WI38 (cell line): ENCODE measurements around the gene ACCS.

Source experiments
- H3K4me3 ChIP-seq: 2 replicates; pipeline ENCODE4 v1.5.1; 2011; ENCODE audit warnings: low read depth, mild to moderate bottlenecking, control low read depth, low read length
- TF ChIP-seq, protein P1 (sequence below): IDR thresholded peaks from 2 replicates; pipeline ENCODE4 v1.5.1; 2012; ENCODE audit warnings: low read depth, mild to moderate bottlenecking, control low read depth, low read length

Gene ACCS

DNA sequence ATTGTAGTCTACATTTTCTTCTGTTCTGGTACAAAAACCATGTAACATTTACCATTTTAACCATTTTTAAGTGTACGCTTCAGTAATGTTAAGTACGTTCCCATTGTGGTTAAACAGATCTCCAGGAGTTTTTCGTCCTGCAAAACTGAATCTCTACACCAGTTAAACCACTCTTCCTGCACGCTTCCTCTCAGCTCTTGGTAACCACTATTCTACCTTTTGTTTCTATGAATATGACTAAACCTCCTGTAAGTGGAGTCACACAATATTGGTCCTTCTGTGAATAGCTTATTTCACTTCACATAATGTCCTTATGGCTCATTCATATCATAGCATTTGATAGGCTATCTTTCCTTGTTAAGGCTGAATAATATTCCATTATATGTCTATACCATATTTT, 22.3 kb downstream of the ACCS start:
- TF ChIP-seq, protein P1, sequence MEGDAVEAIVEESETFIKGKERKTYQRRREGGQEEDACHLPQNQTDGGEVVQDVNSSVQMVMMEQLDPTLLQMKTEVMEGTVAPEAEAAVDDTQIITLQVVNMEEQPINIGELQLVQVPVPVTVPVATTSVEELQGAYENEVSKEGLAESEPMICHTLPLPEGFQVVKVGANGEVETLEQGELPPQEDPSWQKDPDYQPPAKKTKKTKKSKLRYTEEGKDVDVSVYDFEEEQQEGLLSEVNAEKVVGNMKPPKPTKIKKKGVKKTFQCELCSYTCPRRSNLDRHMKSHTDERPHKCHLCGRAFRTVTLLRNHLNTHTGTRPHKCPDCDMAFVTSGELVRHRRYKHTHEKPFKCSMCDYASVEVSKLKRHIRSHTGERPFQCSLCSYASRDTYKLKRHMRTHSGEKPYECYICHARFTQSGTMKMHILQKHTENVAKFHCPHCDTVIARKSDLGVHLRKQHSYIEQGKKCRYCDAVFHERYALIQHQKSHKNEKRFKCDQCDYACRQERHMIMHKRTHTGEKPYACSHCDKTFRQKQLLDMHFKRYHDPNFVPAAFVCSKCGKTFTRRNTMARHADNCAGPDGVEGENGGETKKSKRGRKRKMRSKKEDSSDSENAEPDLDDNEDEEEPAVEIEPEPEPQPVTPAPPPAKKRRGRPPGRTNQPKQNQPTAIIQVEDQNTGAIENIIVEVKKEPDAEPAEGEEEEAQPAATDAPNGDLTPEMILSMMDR = no peak
- H3K4me3 ChIP-seq = no peak overlapping the region

- H3K4me3 ChIP-seq = no peak overlapping the region
- TF ChIP-seq, protein P1 = no peak
Observed at GRCh38 chr11:44088871-44089270, 22.8 kb downstream of the ACCS start.

- TF ChIP-seq, protein P1 = no peak
- H3K4me3 ChIP-seq = no peak overlapping the region
Observed at GRCh38 chr11:44090539-44090938, 24.5 kb downstream of the ACCS start.

- H3K4me3 ChIP-seq = no peak overlapping the region
- TF ChIP-seq, protein P1 = peak; percentile 75
Observed at GRCh38 chr11:44094260-44094868, 28.3 kb downstream of the ACCS start.

DNA sequence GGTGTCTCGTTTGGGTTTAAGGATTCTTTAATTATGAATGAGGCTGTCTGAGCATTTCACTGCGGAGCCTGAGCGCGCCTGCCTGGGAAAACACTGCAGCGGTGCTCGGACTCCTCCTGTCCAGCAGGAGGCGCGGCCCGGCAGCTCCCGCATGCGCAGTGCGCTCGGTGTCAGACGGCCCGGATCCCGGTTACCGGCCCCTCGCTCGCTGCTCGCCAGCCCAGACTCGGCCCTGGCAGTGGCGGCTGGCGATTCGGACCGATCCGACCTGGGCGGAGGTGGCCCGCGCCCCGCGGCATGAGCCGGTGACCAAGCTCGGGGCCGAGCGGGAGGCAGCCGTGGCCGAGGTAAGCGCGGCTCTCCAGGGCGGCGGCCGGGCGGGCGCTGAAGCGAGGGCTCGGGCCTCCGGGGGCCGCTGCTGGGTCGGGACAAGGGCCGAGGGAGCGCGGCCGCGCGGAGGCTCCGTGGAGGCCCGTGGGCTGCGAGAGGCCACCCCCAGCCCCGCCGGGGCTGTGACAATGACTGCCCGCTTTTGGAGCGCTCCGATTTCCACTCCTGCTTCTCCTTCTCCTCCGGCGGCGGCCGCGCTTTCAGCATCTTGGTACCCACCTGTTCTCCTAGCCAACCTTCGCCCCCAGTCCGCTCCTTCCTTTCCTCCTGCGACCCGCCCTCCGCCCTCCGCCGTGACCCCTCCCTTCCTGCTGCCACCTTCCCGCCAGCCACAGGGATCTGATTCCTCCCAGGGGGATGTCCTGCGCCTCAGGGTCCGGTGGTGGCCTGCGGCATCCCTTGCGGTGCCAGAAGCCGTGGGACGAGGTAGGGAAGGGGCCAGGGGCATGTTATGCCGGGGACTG, 29.7 kb downstream of the ACCS start, which contains the start of gene EXT2:
EXT2 (plus strand) TSS at position 173 of the 854 bp plus-strand sequence. CDS start 12,035 bp downstream, outside the sequence.
- TF ChIP-seq, protein P1 = peak; percentile 93

GRCh38 chr11:44096360-44097185, 30.5 kb downstream of the ACCS start:
- peak overlapping the region; percentile 82 for H3K4me3 ChIP-seq
- TF ChIP-seq, protein P1 = no peak

More for the DNA sequence above, 29.7 kb downstream of the ACCS start, which contains the start of gene EXT2:
- H3K4me3 ChIP-seq = peak within 1 kb of the TSS; percentile 82
